ENCODE results near the gene BAIAP3. TPM values are rescaled to one million over a fixed set of nuclear protein-coding genes. Genes with fewer than 3 reads are reported as not detected.
"Not testable (repeated sequence)": the region's sequence is repeated elsewhere in the genome, so short reads cannot be mapped to it uniquely, and the experiment has no call there.

Gene BAIAP3
- total RNA-seq, 2 experiments from 2014 or later = 3.2 to 6.3 TPM

DNA sequence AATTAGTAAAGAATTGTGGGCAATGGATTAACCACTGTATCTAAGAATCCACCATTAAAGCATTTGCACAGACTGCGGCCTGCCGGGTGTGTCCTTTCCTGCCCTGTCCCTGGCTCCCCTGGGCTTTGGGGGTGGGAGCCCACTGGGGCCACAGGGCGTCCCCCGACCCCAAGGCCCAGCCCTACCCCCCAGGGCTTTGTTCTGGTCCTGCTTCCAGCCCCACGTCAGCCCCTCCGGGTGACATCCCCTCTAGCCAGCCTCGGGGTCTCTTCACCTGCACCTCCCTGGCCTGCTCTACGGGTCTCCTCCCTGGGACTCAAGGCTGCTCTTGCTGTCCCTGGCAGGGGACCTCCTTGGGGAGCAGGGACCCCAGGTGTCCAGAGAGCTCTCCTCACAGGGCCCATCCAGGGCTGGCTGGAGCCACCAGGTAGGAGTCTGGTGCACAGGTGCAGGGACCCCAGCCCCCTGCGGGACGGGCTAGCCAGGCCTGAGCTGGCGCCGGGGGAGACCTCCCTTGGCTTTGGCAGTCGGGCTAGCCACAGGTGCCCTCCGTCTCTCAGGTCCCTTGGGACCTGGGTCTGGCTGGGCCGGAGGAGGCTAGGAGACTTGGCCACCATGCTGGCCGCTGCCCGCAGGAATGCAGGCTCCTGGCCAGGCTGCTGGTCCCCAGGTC is 6.4 kb upstream of the BAIAP3 start:
- Histone ChIP-seq H4K20me1 (ENCODE audit: insufficient read depth, low read length) (no peaks in the 10 kb centered on the region), H3K27ac (ENCODE audit: low read depth, low read length, poor library complexity, severe bottlenecking) (no peak overlapping the region), H3K9me3 (ENCODE audit: low read length) (no peaks in the 10 kb centered on the region), H3K36me3 (ENCODE audit: insufficient read depth, low read length) (peaks cover 38% of the 10 kb centered on the region), H3K4me1 (ENCODE audit: insufficient read depth, low read length, poor library complexity, severe bottlenecking) (peaks cover 13% of the 10 kb centered on the region), H3K79me2 (ENCODE audit: insufficient read depth, low read depth, low read length) (no peaks in the 10 kb centered on the region), H3K4me2 (ENCODE audit: low read length) (no peak overlapping the region), H2AFZ (ENCODE audit: low read length) (no peak overlapping the region), H3K9me2 (ENCODE audit: insufficient read depth, low read length) (no peaks in the 10 kb centered on the region), H3K4me3 (ENCODE audit: low read depth, low read length, poor library complexity, severe bottlenecking) (no peak overlapping the region)
- no peak for TF ChIP-seq EZH2phosphoT487 (IDR thresholded peaks at IDR 0.05; ENCODE audit: borderline replicate concordance, low read depth, low read length)
- TF ChIP-seq, protein P1, sequence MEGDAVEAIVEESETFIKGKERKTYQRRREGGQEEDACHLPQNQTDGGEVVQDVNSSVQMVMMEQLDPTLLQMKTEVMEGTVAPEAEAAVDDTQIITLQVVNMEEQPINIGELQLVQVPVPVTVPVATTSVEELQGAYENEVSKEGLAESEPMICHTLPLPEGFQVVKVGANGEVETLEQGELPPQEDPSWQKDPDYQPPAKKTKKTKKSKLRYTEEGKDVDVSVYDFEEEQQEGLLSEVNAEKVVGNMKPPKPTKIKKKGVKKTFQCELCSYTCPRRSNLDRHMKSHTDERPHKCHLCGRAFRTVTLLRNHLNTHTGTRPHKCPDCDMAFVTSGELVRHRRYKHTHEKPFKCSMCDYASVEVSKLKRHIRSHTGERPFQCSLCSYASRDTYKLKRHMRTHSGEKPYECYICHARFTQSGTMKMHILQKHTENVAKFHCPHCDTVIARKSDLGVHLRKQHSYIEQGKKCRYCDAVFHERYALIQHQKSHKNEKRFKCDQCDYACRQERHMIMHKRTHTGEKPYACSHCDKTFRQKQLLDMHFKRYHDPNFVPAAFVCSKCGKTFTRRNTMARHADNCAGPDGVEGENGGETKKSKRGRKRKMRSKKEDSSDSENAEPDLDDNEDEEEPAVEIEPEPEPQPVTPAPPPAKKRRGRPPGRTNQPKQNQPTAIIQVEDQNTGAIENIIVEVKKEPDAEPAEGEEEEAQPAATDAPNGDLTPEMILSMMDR (conservative IDR thresholded peaks at IDR 0.05; ENCODE audit: low read length) = no peak
- intact Hi-C loops (cut with micrococcal nuclease; ENCODE audit: unreplicated experiment) = no loop called here
- ChIA-PET POLR2A (no interaction called here), CTCF (ENCODE audit: unreplicated experiment) (no interaction called here)
- DNase-seq (ENCODE audit: low spot score) = no peak
- no TSS peak for BruUV-seq (replicated peaks)

DNA sequence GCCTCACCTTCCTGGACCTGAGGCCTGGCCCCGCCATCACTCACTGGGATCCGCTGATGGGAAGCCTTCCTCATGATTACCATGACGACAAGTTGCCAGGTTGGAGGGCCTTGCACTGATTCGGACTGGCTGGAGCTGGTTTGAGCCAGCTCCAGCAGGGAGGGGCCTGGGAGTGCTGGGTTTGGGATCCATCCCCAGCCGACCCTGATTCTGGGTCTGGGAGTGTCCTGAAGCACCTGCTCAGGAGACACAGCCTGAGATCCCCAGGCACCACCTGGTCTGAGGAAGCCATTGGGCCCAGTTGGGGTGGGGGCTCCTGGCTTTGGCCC is 5.9 kb upstream of the BAIAP3 start:
- CTCF ChIA-PET (ENCODE audit: unreplicated experiment) = no interaction called here
- no TSS peak for BruUV-seq (replicated peaks)
- H3K4me2 ChIP-seq (ENCODE audit: low read length) = no peak overlapping the region

DNA sequence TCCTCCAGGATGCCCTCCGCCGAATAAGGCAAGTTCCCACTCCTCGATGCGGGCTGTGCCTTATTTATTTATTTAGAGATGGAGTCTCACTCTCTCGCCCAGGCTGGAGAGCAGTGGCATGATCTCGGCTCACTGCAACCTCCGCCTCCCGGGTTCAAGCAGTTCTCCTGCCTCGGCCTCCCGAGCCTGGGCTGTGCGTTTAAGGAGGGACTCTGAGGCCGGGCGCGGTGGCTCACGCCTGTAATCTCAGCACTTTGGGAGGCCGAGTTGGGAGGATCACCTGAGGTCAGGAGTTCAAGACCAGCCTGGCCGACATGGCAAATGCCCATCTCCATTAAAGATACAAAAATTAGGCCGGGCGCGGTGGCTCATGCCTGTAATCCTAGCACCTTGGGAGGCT is 5.3 kb upstream of the BAIAP3 start:
- H4K20me1 ChIP-seq (ENCODE audit: insufficient read depth, low read length); DNase-seq (ENCODE audit: low spot score); H3K79me2 ChIP-seq (ENCODE audit: insufficient read depth, low read depth, low read length); H2AFZ ChIP-seq (ENCODE audit: low read length); H3K4me2 ChIP-seq (ENCODE audit: low read length); intact Hi-C loops (cut with micrococcal nuclease; ENCODE audit: unreplicated experiment); H3K9me2 ChIP-seq (ENCODE audit: insufficient read depth, low read length); POLR2A ChIA-PET; CTCF ChIA-PET (ENCODE audit: unreplicated experiment); H3K4me3 ChIP-seq (ENCODE audit: low read depth, low read length, poor library complexity, severe bottlenecking); H3K27ac ChIP-seq (ENCODE audit: low read depth, low read length, poor library complexity, severe bottlenecking); H3K9me3 ChIP-seq (ENCODE audit: low read length); BruUV-seq (replicated peaks): not testable (repeated sequence)
- Histone ChIP-seq H3K4me1 (ENCODE audit: insufficient read depth, low read length, poor library complexity, severe bottlenecking) (peaks cover 24% of the 10 kb centered on the region), H3K36me3 (ENCODE audit: insufficient read depth, low read length) (peaks cover 30% of the 10 kb centered on the region)

More for the DNA sequence above, 5.9 kb upstream of the BAIAP3 start:
- no peak overlapping the region for H2AFZ ChIP-seq (ENCODE audit: low read length)
- TF ChIP-seq, protein P1 (conservative IDR thresholded peaks at IDR 0.05; ENCODE audit: low read length) = no peak
- TF ChIP-seq EZH2phosphoT487 (IDR thresholded peaks at IDR 0.05; ENCODE audit: borderline replicate concordance, low read depth, low read length) = no peak
- no peaks in the 10 kb centered on the region for H3K79me2 ChIP-seq (ENCODE audit: insufficient read depth, low read depth, low read length)
- no peaks in the 10 kb centered on the region for H4K20me1 ChIP-seq (ENCODE audit: insufficient read depth, low read length)
- intact Hi-C loops (cut with micrococcal nuclease; ENCODE audit: unreplicated experiment) = no loop called here
- no peaks in the 10 kb centered on the region for H3K9me2 ChIP-seq (ENCODE audit: insufficient read depth, low read length)
- POLR2A ChIA-PET = no interaction called here
- no peak for DNase-seq (ENCODE audit: low spot score)
- H3K4me1 ChIP-seq (ENCODE audit: insufficient read depth, low read length, poor library complexity, severe bottlenecking) = peaks cover 18% of the 10 kb centered on the region
- H3K36me3 ChIP-seq (ENCODE audit: insufficient read depth, low read length) = peaks cover 33% of the 10 kb centered on the region
- H3K4me3 ChIP-seq (ENCODE audit: low read depth, low read length, poor library complexity, severe bottlenecking) = no peak overlapping the region
- H3K27ac ChIP-seq (ENCODE audit: low read depth, low read length, poor library complexity, severe bottlenecking) = no peak overlapping the region
- H3K9me3 ChIP-seq (ENCODE audit: low read length) = no peaks in the 10 kb centered on the region

DNA sequence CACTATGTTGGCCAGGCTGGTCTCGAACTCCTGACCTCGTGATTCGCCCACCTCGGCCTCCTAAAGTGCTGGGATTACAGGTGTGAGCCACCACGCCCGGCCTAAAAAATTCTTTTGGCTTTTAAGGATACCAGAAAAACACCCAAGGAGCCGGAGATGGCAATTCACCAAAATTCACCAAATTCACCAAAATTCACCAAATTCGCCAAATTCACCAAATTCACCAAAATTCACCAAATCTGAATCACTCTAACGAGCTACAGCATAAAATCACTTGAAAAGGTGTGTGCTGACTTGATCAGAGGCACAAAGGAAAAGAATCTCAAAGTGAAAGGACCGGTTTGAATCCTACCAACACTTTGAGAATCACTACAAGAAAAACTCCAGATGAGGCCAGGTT is 4.5 kb upstream of the BAIAP3 start:
- H2AFZ ChIP-seq (ENCODE audit: low read length); H3K4me3 ChIP-seq (ENCODE audit: low read depth, low read length, poor library complexity, severe bottlenecking); BruUV-seq (replicated peaks); POLR2A ChIA-PET; H3K9me3 ChIP-seq (ENCODE audit: low read length); H3K27ac ChIP-seq (ENCODE audit: low read depth, low read length, poor library complexity, severe bottlenecking); H4K20me1 ChIP-seq (ENCODE audit: insufficient read depth, low read length); DNase-seq (ENCODE audit: low spot score); H3K4me2 ChIP-seq (ENCODE audit: low read length); H3K79me2 ChIP-seq (ENCODE audit: insufficient read depth, low read depth, low read length); H3K9me2 ChIP-seq (ENCODE audit: insufficient read depth, low read length); intact Hi-C loops (cut with micrococcal nuclease; ENCODE audit: unreplicated experiment): not testable (repeated sequence)
- H3K4me1 ChIP-seq (ENCODE audit: insufficient read depth, low read length, poor library complexity, severe bottlenecking) = peaks cover 31% of the 10 kb centered on the region
- CTCF ChIA-PET (ENCODE audit: unreplicated experiment) = interaction anchor here (1.1 kb wide), 1 partner anchor 14 kb away, joined by 4 read pairs; no protein-coding TSS in a partner anchor
- peaks cover 21% of the 10 kb centered on the region for H3K36me3 ChIP-seq (ENCODE audit: insufficient read depth, low read length)

All from OCI-LY7 (cell line).